ENCODE data around the gene SCFD1.

- TF ChIP-seq GATA3 (IDR thresholded peaks at IDR 0.05; ENCODE audit: low read depth, low read length) = no peak
- TF ChIP-seq GATA2 (IDR thresholded peaks at IDR 0.05; ENCODE audit: low read depth, low read length) = no peak
Observed at GRCh38 chr14:30657050-30657449, 34.9 kb downstream of the SCFD1 start.

Measured in SH-SY5Y (cell line).